Measurements from ENCODE around the gene AGAP1.

DNA sequence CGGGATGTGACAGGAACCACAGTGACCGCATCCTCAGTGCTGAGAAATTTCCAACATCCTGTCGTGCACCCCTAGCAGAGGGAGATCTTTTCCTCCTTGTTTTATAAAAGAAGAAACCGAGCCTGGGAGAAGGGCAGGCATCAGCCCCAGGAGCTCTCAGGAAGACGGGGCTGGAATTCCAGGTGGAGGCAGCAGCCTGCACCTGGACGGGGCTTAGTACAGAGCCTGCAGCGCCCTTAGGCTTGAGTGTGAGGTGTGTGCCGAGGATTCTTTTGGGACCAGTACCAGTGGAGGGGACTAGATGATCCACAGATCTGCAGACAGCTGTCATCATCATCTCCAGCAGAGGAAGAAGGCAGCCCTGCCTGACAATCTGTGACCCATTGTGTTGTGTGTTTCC is 525.6 kb downstream of the AGAP1 start:
- TF ChIP-seq POLR2A (IDR thresholded peaks at IDR 0.05): no peak
- TF ChIP-seq, protein P1, sequence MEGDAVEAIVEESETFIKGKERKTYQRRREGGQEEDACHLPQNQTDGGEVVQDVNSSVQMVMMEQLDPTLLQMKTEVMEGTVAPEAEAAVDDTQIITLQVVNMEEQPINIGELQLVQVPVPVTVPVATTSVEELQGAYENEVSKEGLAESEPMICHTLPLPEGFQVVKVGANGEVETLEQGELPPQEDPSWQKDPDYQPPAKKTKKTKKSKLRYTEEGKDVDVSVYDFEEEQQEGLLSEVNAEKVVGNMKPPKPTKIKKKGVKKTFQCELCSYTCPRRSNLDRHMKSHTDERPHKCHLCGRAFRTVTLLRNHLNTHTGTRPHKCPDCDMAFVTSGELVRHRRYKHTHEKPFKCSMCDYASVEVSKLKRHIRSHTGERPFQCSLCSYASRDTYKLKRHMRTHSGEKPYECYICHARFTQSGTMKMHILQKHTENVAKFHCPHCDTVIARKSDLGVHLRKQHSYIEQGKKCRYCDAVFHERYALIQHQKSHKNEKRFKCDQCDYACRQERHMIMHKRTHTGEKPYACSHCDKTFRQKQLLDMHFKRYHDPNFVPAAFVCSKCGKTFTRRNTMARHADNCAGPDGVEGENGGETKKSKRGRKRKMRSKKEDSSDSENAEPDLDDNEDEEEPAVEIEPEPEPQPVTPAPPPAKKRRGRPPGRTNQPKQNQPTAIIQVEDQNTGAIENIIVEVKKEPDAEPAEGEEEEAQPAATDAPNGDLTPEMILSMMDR (IDR thresholded peaks at IDR 0.05): no peak

Data from uterus (tissue), 2 donors.